SU-DHL-6 (cell line): Measurements from ENCODE around the gene KIFC1.

Experiments used
- H2AFZ ChIP-seq: fragments of 200-600 bp; sonication (generic); 2 replicates; pipeline ENCODE4 v1.6.1; 2014; ENCODE audit warnings: low read depth, mild to moderate bottlenecking, moderate library complexity, mixed read lengths, antibody characterized with exemption, low read length; ENCODE audit not compliant: severe bottlenecking
- H3F3A ChIP-seq: fragments of 200-600 bp; shearing (Covaris generic); 2 replicates; pipeline ENCODE4 v1.6.0; 2016; ENCODE audit warnings: antibody characterized with exemption, mild to moderate bottlenecking; ENCODE audit not compliant: insufficient read depth
- H3K27ac ChIP-seq: fragments of 200-600 bp; sonication (generic); 2 replicates; pipeline ENCODE4 v1.5.1; 2016; ENCODE audit warnings: low read depth, mild to moderate bottlenecking, low read length, moderate library complexity, mixed read lengths
- H3K27me3 ChIP-seq: fragments of 200-600 bp; sonication (generic), shearing (Covaris generic); 2 replicates; pipeline ENCODE4 v1.6.0; 2014; ENCODE audit warnings: mild to moderate bottlenecking, low read length
- H3K36me3 ChIP-seq: fragments of 200-600 bp; sonication (generic); 2 replicates; pipeline ENCODE4 v1.6.1; 2014; ENCODE audit warnings: mild to moderate bottlenecking, low read length, mixed read lengths
- H3K4me2 ChIP-seq: fragments of 300-600, 200-600 bp; shearing (Covaris generic), sonication (generic); 2 replicates; pipeline ENCODE4 v1.6.0; 2014; ENCODE audit warnings: low read length, low read depth, mild to moderate bottlenecking; ENCODE audit not compliant: poor library complexity, severe bottlenecking
- H3K4me3 ChIP-seq: fragments of 200-600 bp; sonication (generic); 2 replicates; pipeline ENCODE4 v1.5.1; 2014; ENCODE audit warnings: antibody characterized with exemption, low read length, mild to moderate bottlenecking, mixed read lengths; ENCODE audit not compliant: insufficient read depth, poor library complexity, severe bottlenecking
- H3K79me2 ChIP-seq: fragments of 200-600 bp; sonication (generic); 2 replicates; pipeline ENCODE4 v1.6.1; 2014; ENCODE audit warnings: mild to moderate bottlenecking, low read length, moderate library complexity; ENCODE audit not compliant: insufficient read depth
- H3K9ac ChIP-seq: fragments of 200-600 bp; sonication (generic); 2 replicates; pipeline ENCODE4 v1.7.0; 2014; ENCODE audit warnings: mild to moderate bottlenecking, low read length
- H3K9me2 ChIP-seq: fragments of 200-600 bp; sonication (generic); replicated peaks from 2 replicates; pipeline ENCODE4 v1.6.1; 2014; ENCODE audit warnings: low read length; ENCODE audit not compliant: insufficient read depth
- H3K9me3 ChIP-seq: fragments of 200-600 bp; sonication (generic); 2 replicates; pipeline ENCODE4 v1.6.1; 2014; ENCODE audit warnings: low read length, mixed read lengths; ENCODE audit not compliant: insufficient read depth
- H4K20me1 ChIP-seq: fragments of 200-600 bp; sonication (generic); 2 replicates; pipeline ENCODE4 v1.6.1; 2014; ENCODE audit warnings: low read depth, mild to moderate bottlenecking, antibody characterized with exemption, low read length, moderate library complexity, mixed read lengths
- EZH2phosphoT487 ChIP-seq: fragments of 200-600 bp; sonication (generic), shearing (Covaris generic); conservative IDR thresholded peaks from 2 replicates; pipeline ENCODE4 v1.6.1; 2018; ENCODE audit warnings: mild to moderate bottlenecking, antibody characterized with exemption, low read length, moderate library complexity, mixed read lengths
- TF ChIP-seq, protein P1 (sequence below): fragments of 200-600 bp; sonication (generic); IDR thresholded peaks from one replicate; pipeline ENCODE4 v1.5.1; 2017; ENCODE audit warnings: antibody characterized with exemption, mild to moderate bottlenecking, low read length, moderate library complexity; ENCODE audit not compliant: insufficient read depth, poor library complexity, severe bottlenecking

KIFC1 gene

DNA sequence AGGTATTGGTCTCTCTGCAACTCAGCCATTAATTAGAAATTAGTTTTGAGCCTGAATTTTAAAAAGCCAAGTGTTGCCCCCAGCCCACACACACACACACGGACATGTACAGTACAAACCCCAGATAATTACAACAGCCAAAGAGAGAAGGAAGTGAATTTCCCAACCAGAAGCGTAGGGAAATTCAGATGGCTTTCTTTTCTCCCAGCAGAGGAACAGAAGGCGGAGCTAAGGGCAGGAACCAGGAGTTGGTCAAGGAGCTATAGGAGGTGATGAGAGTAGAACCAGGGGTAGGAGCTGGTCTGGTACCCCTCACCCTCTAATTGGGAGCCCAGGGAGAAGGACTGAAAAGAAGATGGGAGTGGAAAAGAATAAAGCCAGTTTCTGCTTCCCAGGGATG, 58.8 kb downstream of the KIFC1 start:
- Histone ChIP-seq H3K4me3 (no peak overlapping the region), H2AFZ (no peak overlapping the region), H3K79me2 (peaks cover 15% of the 10 kb centered on the region; the same call in 1 of the 2 replicates), H3K9me3 (no peaks in the 10 kb centered on the region), H3K27me3 (no peaks in the 10 kb centered on the region), H3K9ac (no peak overlapping the region), H3K36me3 (no peaks in the 10 kb centered on the region), H3K4me2 (no peak overlapping the region), H4K20me1 (no peaks in the 10 kb centered on the region), H3K9me2 (no peaks in the 10 kb centered on the region), H3F3A (no peaks in the 10 kb centered on the region), H3K27ac (no peak overlapping the region)
- TF ChIP-seq, protein P1, sequence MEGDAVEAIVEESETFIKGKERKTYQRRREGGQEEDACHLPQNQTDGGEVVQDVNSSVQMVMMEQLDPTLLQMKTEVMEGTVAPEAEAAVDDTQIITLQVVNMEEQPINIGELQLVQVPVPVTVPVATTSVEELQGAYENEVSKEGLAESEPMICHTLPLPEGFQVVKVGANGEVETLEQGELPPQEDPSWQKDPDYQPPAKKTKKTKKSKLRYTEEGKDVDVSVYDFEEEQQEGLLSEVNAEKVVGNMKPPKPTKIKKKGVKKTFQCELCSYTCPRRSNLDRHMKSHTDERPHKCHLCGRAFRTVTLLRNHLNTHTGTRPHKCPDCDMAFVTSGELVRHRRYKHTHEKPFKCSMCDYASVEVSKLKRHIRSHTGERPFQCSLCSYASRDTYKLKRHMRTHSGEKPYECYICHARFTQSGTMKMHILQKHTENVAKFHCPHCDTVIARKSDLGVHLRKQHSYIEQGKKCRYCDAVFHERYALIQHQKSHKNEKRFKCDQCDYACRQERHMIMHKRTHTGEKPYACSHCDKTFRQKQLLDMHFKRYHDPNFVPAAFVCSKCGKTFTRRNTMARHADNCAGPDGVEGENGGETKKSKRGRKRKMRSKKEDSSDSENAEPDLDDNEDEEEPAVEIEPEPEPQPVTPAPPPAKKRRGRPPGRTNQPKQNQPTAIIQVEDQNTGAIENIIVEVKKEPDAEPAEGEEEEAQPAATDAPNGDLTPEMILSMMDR, result no peak
- no peak for TF ChIP-seq EZH2phosphoT487

DNA sequence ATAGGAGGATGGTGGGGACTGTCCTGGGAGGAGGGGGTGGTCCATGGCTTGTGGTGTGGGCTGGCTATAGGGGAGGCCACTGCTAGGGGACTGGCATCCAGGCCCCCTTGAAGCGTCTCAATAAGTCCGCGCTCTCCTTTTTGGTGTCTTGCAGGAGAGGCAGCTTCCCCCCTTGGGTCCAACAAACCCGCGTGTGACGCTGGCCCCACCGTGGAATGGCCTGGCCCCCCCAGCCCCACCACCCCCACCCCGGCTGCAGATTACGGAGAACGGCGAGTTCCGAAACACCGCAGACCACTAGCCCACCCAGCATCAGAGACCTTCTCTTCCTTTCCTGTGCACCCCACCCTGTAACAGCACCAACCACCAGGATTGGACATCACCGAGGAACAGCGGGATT, 60.0 kb downstream of the KIFC1 start:
- no peaks in the 10 kb centered on the region for H3K9me3 ChIP-seq
- no peak overlapping the region for H3K4me3 ChIP-seq
- peaks cover 19% of the 10 kb centered on the region; the same call in 1 of the 2 replicates for H3K79me2 ChIP-seq
- H3K27me3 ChIP-seq, result no peaks in the 10 kb centered on the region
- H3K9ac ChIP-seq, result no peak overlapping the region
- TF ChIP-seq, protein P1, result no peak
- no peak for TF ChIP-seq EZH2phosphoT487
- no peak overlapping the region for H3K4me2 ChIP-seq
- H3F3A ChIP-seq, result no peaks in the 10 kb centered on the region
- no peak overlapping the region for H3K27ac ChIP-seq
- no peaks in the 10 kb centered on the region for H3K36me3 ChIP-seq
- H4K20me1 ChIP-seq, result no peaks in the 10 kb centered on the region
- H3K9me2 ChIP-seq, result no peaks in the 10 kb centered on the region
- H2AFZ ChIP-seq, result no peak overlapping the region

DNA sequence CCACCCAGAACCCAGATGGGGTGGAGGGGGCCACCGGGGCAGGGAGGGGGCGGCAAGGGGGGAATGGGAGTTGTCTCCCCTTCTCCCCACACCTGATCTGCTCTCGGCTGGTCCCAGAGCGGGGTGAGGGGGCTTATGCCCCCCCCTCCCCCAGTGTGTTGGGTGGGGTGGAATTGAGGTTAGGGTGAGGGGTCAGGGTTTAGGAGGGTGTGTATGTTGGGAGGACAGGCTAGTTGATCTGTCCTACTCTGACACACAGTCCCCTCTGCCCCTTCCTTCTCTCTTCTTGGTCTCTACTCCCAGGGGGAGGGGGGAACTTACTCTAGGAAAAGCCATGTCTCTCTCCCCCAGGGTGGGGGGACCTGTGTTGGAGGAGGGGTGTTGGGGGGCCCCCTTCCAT, 60.9 kb downstream of the KIFC1 start:
- H3F3A ChIP-seq, result no peaks in the 10 kb centered on the region
- no peaks in the 10 kb centered on the region for H3K36me3 ChIP-seq
- H3K79me2 ChIP-seq, result peaks cover 19% of the 10 kb centered on the region; the same call in 1 of the 2 replicates
- no peaks in the 10 kb centered on the region for H4K20me1 ChIP-seq
- H3K9me2 ChIP-seq, result no peaks in the 10 kb centered on the region
- no peak overlapping the region for H2AFZ ChIP-seq
- H3K27ac ChIP-seq, result no peak overlapping the region
- H3K4me3 ChIP-seq, result no peak overlapping the region
- H3K9me3 ChIP-seq, result no peaks in the 10 kb centered on the region
- no peak for TF ChIP-seq EZH2phosphoT487
- TF ChIP-seq, protein P1, result no peak
- H3K27me3 ChIP-seq, result no peaks in the 10 kb centered on the region
- H3K9ac ChIP-seq, result no peak overlapping the region
- no peak overlapping the region for H3K4me2 ChIP-seq
